NOMO-1 treated with dmso at 0.1 percent for 144 hours (cell line): ENCODE measurements around the gene SP8.

Experiments
- DNase-seq: peaks from one replicate; lab custom pipeline; 2025; ENCODE audit not compliant: unreplicated experiment; lab: John Stamatoyannopoulos, UW

SP8 gene

GRCh38 chr7:20795361-20795760, 8.7 kb upstream of the SP8 start:
- DNase-seq: no peak

GRCh38 chr7:20794676-20795075, 8.0 kb upstream of the SP8 start:
- DNase-seq: no peak

- no peak for DNase-seq
These were observed 7.2 kb upstream of the SP8 start for GRCh38 chr7:20793694-20794394.

GRCh38 chr7:20793248-20793647, 6.6 kb upstream of the SP8 start:
- no peak for DNase-seq

- no peak for DNase-seq
These were observed 5.1 kb upstream of the SP8 start for GRCh38 chr7:20791538-20792434.

- no peak for DNase-seq
These were observed 3.7 kb upstream of the SP8 start for GRCh38 chr7:20790375-20790774.

- DNase-seq: no peak
These were observed 1.8 kb upstream of the SP8 start for GRCh38 chr7:20788420-20788990.

- DNase-seq: no peak
These were observed 1.2 kb upstream of the SP8 start for GRCh38 chr7:20787660-20788419.

GRCh38 chr7:20786421-20786778, 286 bp downstream of the SP8 start:
- no peak for DNase-seq

GRCh38 chr7:20786049-20786412, 655 bp downstream of the SP8 start:
- DNase-seq: no peak

GRCh38 chr7:20785157-20786048, 1.3 kb downstream of the SP8 start:
- no peak for DNase-seq

- DNase-seq: no peak
These were observed 2.1 kb downstream of the SP8 start for GRCh38 chr7:20784388-20785156.

GRCh38 chr7:20783700-20784387, 2.8 kb downstream of the SP8 start:
- no peak for DNase-seq

- DNase-seq: no peak
These were observed 3.5 kb downstream of the SP8 start for GRCh38 chr7:20783125-20783699.

- no peak for DNase-seq
These were observed 7.6 kb downstream of the SP8 start for GRCh38 chr7:20779041-20779440.

- DNase-seq: no peak
These were observed 8.5 kb downstream of the SP8 start for GRCh38 chr7:20778063-20778721.

- DNase-seq: no peak
These were observed 9.2 kb downstream of the SP8 start for GRCh38 chr7:20777377-20778062.

- DNase-seq: no peak
These were observed 9.7 kb downstream of the SP8 start for GRCh38 chr7:20776942-20777341.
